ENCODE data around the gene PKIG. TPM values are rescaled to one million over a fixed set of nuclear protein-coding genes. Genes with fewer than 3 reads are reported as not detected.

The PKIG gene
- total RNA-seq, 4 donors from 2014 or later = 17.2 to 40.8 (median 32.0) TPM

DNA sequence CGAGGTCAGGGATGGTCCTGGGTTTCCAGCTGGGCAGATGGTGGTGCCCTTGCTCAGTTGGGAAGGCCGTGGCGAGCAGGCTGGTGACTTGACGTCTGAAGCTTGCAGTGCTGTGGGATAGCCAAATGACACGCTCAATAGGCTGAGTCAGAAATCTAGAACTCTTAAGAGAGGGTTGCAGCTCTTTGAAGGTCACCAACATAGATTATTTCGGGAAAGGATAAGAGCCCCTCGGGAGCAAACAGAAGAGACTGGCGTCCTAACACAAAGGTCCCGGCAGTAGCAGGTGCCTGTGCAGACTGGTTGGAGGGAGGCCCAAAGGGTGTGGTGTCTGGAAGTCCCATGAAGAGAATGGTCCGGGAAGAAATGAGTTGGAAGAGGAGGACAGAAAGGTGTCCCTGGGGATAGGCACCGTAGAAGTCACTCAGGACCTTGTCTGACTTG lies 18.4 kb downstream of the PKIG start:
- H3K9me3 ChIP-seq = no peaks in the 10 kb centered on the region
- WGBS = 55% methylated on average over 11 of the region's 11 CpGs
- peak overlapping the region; percentile 87 for H3K27ac ChIP-seq
- no peaks in the 10 kb centered on the region for H3K27me3 ChIP-seq
- TF ChIP-seq POLR2AphosphoS5 (IDR thresholded peaks at IDR 0.05) (no peak), EP300 (IDR thresholded peaks at IDR 0.05) (no peak), POLR2A (IDR thresholded peaks at IDR 0.05) (no peak)
- peak in 1 of 2 donors; percentile 77 for DNase-seq (ENCODE audit: low spot score in 2 of 2)
- H3K4me3 ChIP-seq = no peak overlapping the region
- H3K36me3 ChIP-seq = no peaks in the 10 kb centered on the region
- peaks cover 43% of the 10 kb centered on the region for H3K4me1 ChIP-seq

DNA sequence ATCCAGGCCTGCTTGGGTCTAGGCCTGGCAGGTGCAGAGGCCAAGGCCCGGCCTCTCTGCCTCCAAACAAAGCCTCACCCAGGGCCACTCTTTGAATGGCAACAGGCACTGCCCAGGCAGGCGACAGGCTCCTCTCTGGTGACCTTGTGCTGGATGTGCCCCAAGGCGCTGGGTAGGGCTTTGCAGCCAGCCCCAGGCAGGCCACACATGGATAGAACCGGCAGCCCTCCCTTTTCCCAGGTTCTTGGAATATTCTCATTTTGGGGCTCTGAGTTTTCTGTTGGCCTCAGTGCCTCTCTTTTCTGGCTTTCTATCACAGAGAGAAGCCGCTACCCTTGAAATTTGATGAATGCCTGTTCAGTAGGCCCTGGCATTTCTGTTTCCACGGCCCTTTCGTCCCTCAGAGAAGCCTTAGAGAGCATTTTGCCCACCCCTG lies 18.9 kb downstream of the PKIG start:
- Histone ChIP-seq H3K4me1 (peaks cover 43% of the 10 kb centered on the region), H3K9me3 (no peaks in the 10 kb centered on the region), H3K4me3 (no peak overlapping the region), H3K36me3 (no peaks in the 10 kb centered on the region), H3K27ac (peak overlapping the region; percentile 87), H3K27me3 (no peaks in the 10 kb centered on the region)
- peak in 1 of 2 donors; percentile 77 for DNase-seq (ENCODE audit: low spot score in 2 of 2)
- TF ChIP-seq, protein P1, sequence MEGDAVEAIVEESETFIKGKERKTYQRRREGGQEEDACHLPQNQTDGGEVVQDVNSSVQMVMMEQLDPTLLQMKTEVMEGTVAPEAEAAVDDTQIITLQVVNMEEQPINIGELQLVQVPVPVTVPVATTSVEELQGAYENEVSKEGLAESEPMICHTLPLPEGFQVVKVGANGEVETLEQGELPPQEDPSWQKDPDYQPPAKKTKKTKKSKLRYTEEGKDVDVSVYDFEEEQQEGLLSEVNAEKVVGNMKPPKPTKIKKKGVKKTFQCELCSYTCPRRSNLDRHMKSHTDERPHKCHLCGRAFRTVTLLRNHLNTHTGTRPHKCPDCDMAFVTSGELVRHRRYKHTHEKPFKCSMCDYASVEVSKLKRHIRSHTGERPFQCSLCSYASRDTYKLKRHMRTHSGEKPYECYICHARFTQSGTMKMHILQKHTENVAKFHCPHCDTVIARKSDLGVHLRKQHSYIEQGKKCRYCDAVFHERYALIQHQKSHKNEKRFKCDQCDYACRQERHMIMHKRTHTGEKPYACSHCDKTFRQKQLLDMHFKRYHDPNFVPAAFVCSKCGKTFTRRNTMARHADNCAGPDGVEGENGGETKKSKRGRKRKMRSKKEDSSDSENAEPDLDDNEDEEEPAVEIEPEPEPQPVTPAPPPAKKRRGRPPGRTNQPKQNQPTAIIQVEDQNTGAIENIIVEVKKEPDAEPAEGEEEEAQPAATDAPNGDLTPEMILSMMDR (IDR thresholded peaks at IDR 0.05) = no peak
- no peak for TF ChIP-seq POLR2A (IDR thresholded peaks at IDR 0.05)
- no peak for TF ChIP-seq POLR2AphosphoS5 (IDR thresholded peaks at IDR 0.05)
- TF ChIP-seq EP300 (IDR thresholded peaks at IDR 0.05) = no peak
- WGBS = 54% methylated on average over 5 of the region's 7 CpGs

DNA sequence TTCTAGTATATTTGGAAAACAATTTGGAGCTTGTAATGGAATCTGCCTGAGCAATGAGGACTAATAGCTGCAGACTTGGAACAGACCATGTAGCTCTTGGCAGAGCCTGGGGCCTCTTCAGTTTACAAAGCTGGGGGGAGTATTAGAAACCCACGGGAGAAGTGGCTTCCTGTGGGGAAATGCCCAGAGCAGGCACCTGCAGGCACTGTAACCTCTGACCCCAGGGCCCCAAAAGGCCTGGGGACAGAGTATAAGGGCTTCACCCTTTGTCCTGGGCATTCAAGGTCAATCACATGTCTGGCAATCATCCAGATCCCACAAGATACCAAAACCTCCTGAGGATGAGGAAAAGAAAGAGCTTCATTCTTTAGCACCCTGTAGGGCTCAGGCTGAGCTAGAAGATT lies 19.4 kb downstream of the PKIG start:
- TF ChIP-seq POLR2AphosphoS5 (IDR thresholded peaks at IDR 0.05) = no peak
- TF ChIP-seq, protein P1 (IDR thresholded peaks at IDR 0.05) = no peak
- TF ChIP-seq POLR2A (IDR thresholded peaks at IDR 0.05) = no peak
- TF ChIP-seq EP300 (IDR thresholded peaks at IDR 0.05) = no peak
- no peaks in the 10 kb centered on the region for H3K36me3 ChIP-seq
- no peaks in the 10 kb centered on the region for H3K27me3 ChIP-seq
- DNase-seq (ENCODE audit: low spot score in 2 of 2) = peak in 1 of 2 donors; percentile 81
- H3K27ac ChIP-seq = peak overlapping the region; percentile 87
- WGBS = 25% methylated on average over 1 of the region's 1 CpG
- no peaks in the 10 kb centered on the region for H3K9me3 ChIP-seq
- peaks cover 43% of the 10 kb centered on the region for H3K4me1 ChIP-seq
- no peak overlapping the region for H3K4me3 ChIP-seq

DNA sequence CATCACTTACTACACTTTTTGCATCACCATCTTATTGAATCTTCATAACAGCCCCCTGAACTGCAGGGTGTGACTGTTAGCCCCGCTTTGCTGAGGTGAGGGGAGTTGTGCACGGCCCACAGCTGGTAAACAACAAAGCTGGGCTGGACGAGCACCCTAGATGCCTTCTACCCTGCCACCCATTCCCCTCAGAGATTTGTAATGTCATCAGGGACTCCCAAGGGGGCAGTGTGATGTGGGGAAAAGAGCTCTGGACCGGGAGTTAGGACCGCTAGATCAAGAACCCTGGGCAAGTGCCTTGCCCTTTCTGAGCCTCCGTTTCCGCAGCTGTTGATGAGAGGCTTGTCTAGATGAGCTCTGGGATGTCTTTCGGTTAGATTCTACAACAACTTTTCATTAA lies 20.9 kb downstream of the PKIG start:
- no peaks in the 10 kb centered on the region for H3K27me3 ChIP-seq
- H3K9me3 ChIP-seq = no peaks in the 10 kb centered on the region
- peaks cover 37% of the 10 kb centered on the region for H3K4me1 ChIP-seq
- H3K27ac ChIP-seq = no peak overlapping the region
- H3K4me3 ChIP-seq = no peak overlapping the region
- DNase-seq (ENCODE audit: low spot score in 2 of 2) = peak in 1 of 2 donors; percentile 9
- no peak for TF ChIP-seq POLR2AphosphoS5 (IDR thresholded peaks at IDR 0.05)
- TF ChIP-seq EP300 (IDR thresholded peaks at IDR 0.05) = no peak
- TF ChIP-seq POLR2A (IDR thresholded peaks at IDR 0.05) = no peak
- TF ChIP-seq, protein P1 (IDR thresholded peaks at IDR 0.05) = no peak
- no peaks in the 10 kb centered on the region for H3K36me3 ChIP-seq
- WGBS = 90% methylated on average over 8 of the region's 8 CpGs

DNA sequence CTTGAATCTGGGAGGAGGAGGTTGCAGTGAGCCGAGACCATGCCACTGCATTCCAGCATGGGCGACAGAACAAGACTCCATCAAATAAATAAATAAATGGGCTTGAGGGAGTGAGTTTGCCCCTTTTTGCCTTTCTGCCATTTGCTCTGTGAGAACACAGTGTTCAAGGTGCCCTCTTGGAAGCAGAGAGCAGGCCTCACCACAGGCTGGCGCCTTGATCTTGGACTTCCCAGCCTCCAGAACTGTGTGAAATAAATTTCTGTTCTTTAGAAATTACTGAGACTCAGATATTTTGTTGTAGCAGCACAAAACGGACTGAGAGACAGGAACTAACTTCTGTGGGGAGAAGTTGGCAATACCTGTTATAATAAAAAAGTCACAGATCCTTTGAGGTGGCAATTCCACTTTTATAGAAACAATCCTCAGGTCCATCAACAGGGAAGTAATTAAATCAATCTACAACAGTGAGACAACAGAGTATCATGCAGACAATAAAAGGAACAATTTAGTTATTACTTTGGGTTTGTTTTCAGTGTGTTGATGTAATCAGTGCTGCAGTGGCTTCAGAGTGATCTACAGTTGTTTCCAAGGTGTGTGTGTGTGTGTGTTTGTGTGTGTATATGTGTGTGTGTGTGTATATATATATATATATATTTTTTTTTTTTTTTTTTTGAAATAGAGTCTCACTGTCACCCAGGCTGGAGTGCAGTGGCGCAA lies 24.5 kb downstream of the PKIG start:
- no peak for TF ChIP-seq EP300 (IDR thresholded peaks at IDR 0.05)
- TF ChIP-seq POLR2AphosphoS5 (IDR thresholded peaks at IDR 0.05) = no peak
- TF ChIP-seq, protein P1 (IDR thresholded peaks at IDR 0.05) = no peak
- TF ChIP-seq POLR2A (IDR thresholded peaks at IDR 0.05) = no peak
- peaks cover 27% of the 10 kb centered on the region for H3K4me1 ChIP-seq
- H3K27me3 ChIP-seq = no peaks in the 10 kb centered on the region
- H3K36me3 ChIP-seq = no peaks in the 10 kb centered on the region
- whole genome bisulfite sequencing = 96% methylated on average over 5 of the region's 5 CpGs
- no peak overlapping the region for H3K4me3 ChIP-seq
- DNase-seq (ENCODE audit: low spot score in 2 of 2) = peak in 1 of 2 donors; percentile 18
- H3K9me3 ChIP-seq = no peaks in the 10 kb centered on the region
- no peak overlapping the region for H3K27ac ChIP-seq

All from suprapubic skin (tissue), 4 donors.